VCaP (cell line): Measurements from ENCODE around the gene BICDL1.

ENCODE experiments used
- H3K27ac ChIP-seq: fragments of 450-650 bp; 2 replicates; pipeline ENCODE4 v1.5.1; 2017
- TF ChIP-seq, protein P1 (sequence below): fragments of 450-650 bp; conservative IDR thresholded peaks from 2 replicates; pipeline ENCODE4 v1.5.1; 2017; ENCODE audit warnings: mild to moderate bottlenecking, moderate library complexity

BICDL1 gene

DNA sequence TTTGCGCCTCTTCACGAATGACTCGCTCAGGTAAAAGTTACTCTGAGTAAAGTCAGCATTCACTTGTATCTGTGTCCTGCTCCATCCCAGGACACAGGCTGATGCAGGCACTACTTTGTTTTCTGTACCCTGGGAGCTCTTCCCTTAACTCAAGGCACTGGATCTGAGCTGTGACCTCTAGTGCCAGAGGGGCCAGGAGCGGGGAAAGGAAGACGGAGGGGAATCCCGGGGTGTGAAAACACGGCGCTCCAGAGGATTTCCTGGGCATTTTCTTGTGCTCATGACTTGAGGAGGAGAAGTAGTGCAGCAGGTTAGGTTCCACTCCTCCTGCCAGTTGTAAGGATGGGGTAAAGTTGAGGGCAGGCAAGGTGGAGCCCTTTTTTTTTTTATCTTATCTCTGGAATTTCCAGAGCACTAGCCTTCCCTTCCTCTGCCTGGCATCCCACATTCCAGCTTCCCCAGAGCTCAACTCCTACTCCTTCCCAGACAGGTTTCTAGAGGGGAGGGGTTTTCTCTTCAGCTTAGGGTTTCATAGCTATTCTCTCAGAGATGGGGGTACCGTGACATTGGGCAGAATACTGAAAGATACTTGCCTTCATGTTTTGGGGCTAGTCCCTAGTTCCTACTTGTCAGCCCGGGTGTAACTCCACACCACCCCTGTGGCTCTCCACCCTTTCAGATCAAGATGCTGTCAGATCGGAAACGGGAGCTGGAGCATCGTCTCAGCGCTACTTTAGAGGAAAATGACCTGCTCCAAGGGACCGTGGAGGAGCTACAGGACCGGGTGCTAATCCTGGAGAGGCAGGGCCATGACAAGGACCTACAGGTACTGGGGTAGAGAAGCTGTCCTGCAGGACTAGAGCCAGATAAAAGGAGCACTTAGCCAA is 75.3 kb downstream of the BICDL1 start:
- no peak overlapping the region for H3K27ac ChIP-seq
- TF ChIP-seq, protein P1, sequence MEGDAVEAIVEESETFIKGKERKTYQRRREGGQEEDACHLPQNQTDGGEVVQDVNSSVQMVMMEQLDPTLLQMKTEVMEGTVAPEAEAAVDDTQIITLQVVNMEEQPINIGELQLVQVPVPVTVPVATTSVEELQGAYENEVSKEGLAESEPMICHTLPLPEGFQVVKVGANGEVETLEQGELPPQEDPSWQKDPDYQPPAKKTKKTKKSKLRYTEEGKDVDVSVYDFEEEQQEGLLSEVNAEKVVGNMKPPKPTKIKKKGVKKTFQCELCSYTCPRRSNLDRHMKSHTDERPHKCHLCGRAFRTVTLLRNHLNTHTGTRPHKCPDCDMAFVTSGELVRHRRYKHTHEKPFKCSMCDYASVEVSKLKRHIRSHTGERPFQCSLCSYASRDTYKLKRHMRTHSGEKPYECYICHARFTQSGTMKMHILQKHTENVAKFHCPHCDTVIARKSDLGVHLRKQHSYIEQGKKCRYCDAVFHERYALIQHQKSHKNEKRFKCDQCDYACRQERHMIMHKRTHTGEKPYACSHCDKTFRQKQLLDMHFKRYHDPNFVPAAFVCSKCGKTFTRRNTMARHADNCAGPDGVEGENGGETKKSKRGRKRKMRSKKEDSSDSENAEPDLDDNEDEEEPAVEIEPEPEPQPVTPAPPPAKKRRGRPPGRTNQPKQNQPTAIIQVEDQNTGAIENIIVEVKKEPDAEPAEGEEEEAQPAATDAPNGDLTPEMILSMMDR, result no peak

DNA sequence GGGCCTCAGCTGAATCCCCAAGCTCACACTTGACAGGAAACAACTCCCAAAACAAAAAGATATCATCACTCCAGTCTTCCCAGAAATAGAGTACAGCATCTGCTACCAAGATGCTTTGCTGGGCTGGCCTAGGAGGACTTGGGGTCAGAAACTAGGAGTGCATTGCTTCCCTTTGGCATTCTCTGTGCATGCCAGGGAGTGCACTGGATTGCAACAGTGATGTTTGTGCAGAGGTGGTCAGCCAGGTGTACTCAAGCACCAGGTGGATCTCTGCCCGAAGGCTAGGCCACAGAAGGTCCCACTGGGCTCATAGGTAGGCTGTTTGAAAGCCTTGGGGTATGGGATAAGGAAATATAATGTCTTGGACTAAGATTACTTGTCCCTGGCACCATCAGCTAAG is 76.4 kb downstream of the BICDL1 start:
- H3K27ac ChIP-seq, result no peak overlapping the region
- TF ChIP-seq, protein P1, result no peak

DNA sequence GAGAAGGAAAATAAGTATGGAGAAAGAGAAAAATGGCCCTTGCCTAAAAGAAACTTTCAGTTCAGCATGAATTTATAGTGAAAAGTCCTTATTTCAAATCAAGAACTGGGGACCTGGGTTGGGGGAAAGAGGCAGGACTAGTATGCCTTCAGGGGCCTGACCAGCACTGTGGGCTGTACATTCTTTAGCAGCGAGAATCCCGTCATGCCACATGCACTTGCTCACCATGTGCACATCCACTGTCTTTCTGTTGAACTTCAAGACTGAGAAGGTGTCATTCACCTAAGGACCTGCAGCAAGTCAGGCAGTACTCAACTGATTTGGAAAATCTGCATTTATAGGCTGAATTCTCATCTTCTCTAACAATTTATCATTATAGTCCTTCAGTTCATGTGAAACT is 77.3 kb downstream of the BICDL1 start:
- H3K27ac ChIP-seq, result no peak overlapping the region
- TF ChIP-seq, protein P1, result no peak

DNA sequence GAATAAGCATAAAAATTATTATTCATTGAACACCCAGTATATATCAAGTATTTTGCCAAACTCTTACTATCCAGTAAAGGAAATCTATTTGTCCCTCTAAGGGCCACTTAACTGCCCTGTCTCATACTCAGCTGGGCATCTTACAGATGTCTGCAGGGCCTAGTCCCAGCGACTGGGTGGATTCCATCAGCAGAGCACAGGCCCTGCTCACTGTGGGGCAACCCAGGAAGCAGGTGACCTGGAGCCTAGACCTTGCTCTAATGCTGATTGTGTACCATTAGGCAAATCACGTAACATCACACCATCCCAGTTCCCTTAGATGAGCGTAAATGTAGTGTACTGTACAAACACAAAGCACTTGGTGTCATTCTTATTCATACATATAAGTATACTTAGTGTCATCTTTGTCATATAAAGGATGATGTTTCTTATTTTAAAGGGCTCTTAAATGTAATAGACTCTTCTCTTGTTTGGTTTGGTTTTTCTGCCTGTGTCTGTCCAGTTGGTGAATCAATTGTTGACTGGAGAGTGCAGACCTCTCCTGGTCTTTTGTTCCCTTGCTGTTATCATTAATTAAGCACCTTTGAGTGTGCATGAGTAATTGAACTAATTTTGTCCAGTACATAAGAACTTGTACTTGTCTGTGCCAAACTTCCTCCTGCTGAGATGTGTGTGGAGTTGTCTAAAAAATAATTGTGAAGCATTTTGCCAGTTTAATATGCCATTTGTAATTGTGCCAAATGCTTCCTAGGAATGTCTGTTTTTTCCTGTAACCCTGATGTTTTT is 78.2 kb downstream of the BICDL1 start:
- H3K27ac ChIP-seq, result no peak overlapping the region
- TF ChIP-seq, protein P1, result no peak

DNA sequence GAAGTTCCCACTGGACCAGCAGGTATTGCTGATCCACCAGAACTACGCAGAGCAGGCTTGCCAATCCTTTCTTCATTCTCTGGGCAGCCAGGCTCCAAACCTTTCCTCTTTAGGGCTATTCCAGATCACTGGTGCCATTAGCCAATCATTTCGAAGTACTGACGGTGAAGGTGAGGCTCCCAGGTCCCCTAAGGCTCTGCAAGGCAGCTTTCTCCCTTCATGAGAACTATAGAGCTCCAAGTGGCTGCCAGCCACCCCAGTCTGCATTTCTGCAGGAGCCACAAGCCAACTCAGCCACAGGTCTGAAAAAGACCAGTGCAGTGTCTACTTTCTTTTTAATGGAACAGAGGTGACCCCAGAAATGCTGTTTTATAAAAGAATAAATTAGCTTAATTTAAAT is 78.9 kb downstream of the BICDL1 start:
- TF ChIP-seq, protein P1, result no peak
- H3K27ac ChIP-seq, result no peak overlapping the region

DNA sequence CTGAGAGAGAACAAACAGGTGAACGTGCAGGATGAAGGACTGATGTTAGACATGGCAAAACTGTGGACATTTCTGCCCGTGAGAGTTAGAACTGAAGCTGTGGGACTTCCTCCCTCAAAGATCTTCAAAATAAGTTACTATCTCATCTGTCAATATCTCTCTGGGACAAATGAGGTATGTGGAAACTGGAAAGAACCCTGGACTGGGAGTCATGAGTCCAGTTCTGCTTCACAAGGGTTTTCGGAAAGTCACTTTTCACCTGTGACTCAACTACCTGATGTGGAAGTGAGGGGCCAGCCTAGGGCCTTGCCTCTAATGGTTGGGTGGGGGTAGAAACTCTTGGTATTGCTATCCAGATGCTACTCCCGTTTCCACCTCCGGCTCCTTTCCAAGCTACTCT is 80.2 kb downstream of the BICDL1 start:
- TF ChIP-seq, protein P1, result no peak
- H3K27ac ChIP-seq, result no peak overlapping the region

DNA sequence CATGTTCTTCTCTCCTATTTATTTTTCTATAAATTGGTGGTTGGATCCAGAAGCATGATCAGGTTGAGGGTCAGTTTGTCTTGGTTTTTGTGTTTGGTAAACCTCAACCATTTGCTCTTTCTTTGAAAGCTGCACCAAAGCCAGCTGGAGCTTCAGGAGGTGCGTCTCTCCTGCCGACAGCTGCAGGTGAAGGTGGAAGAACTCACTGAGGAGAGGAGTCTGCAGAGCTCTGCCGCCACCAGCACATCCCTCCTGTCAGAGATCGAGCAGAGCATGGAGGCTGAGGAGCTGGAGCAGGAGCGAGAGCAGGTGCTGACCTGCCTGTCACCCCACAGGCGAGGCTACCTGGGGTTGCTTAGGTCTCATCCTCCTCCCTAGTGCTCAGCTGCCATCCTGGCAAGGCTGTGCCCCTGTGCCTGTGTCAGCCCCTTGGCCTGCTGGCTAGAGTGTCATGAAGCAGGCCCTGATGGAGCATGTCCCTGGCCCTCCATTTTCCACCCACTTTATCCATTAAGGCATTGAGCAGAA is 82.5 kb downstream of the BICDL1 start:
- H3K27ac ChIP-seq, result no peak overlapping the region
- TF ChIP-seq, protein P1, result no peak
